ENCODE data around the gene C12orf42.

DNA sequence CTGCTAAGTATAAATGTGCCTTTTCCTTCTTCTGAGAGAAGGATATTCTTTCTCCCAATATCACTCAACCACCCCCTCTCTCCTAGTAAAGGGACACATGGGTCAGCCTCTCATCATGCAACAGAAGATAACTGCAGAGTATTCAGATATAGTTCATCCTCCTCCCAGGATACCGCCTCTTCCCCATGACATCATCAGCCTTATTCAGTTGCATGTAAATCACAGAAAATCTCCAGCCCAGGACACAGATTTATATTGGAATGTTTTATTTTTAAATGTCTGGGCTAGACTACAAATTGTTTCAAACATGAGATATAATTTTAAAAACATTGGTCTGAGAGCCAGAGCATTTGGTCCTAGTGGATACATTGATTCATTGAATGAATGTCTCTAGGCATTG lies 178.5 kb downstream of the C12orf42 start:
- TF ChIP-seq, protein P1, sequence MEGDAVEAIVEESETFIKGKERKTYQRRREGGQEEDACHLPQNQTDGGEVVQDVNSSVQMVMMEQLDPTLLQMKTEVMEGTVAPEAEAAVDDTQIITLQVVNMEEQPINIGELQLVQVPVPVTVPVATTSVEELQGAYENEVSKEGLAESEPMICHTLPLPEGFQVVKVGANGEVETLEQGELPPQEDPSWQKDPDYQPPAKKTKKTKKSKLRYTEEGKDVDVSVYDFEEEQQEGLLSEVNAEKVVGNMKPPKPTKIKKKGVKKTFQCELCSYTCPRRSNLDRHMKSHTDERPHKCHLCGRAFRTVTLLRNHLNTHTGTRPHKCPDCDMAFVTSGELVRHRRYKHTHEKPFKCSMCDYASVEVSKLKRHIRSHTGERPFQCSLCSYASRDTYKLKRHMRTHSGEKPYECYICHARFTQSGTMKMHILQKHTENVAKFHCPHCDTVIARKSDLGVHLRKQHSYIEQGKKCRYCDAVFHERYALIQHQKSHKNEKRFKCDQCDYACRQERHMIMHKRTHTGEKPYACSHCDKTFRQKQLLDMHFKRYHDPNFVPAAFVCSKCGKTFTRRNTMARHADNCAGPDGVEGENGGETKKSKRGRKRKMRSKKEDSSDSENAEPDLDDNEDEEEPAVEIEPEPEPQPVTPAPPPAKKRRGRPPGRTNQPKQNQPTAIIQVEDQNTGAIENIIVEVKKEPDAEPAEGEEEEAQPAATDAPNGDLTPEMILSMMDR (IDR thresholded peaks at IDR 0.05; ENCODE audit: insufficient read depth, low read length, poor library complexity, severe bottlenecking) = no peak
- TF ChIP-seq EZH2phosphoT487 (conservative IDR thresholded peaks at IDR 0.05; ENCODE audit: low read length) = no peak
